ENCODE measurements around the gene ERFE. TPM values are rescaled to one million over a fixed set of nuclear protein-coding genes. Genes with fewer than 3 reads are reported as not detected.

The ERFE gene
- total and polyA plus RNA-seq, 2 donors (not counting 1 experiment from before 2014, with no cell fraction given) = 0.17 TPM; not detected in 1

GRCh38 chr2:238137885-238138284 lies 20.9 kb upstream of the ERFE start:
- DNase-seq (no peak), ATAC-seq (ENCODE audit: low read depth) (no peak)
- Histone ChIP-seq H3K27ac (ENCODE audit: low read length in 2 of 2) (no peak overlapping the region), H3K79me2 (ENCODE audit: control insufficient read depth, insufficient read depth, low read length) (no peaks in the 10 kb centered on the region), H3K9ac (ENCODE audit: low read length) (no peak overlapping the region), H2AFZ (ENCODE audit: insufficient read depth, low read depth, low read length, poor library complexity, severe bottlenecking) (no peak overlapping the region), H3K36me3 (replicated peaks in 1 of 2; ENCODE audit: control extremely low read depth in 1 of 2, control insufficient read depth in 1 of 2, extremely low read depth in 1 of 2, insufficient read depth in 2 of 2, low read length in 1 of 2) (no peaks in the 10 kb centered on the region), H3K4me3 (ENCODE audit: control extremely low read depth in 1 of 5, extremely low read depth in 1 of 5, insufficient read depth in 1 of 5, low read depth in 2 of 5, low read length in 4 of 5) (no peak overlapping the region), H3K4me2 (replicated peaks; ENCODE audit: low read depth, low read length, poor library complexity, severe bottlenecking) (no peak overlapping the region), H3K27me3 (replicated peaks in 1 of 4; ENCODE audit: control extremely low read depth in 1 of 4, control insufficient read depth in 3 of 4, insufficient read depth in 4 of 4, low read length in 3 of 4) (peaks cover 0 to 7% (median 1%) of the 10 kb centered on the region in 4 experiments), H4K20me1 (ENCODE audit: control insufficient read depth, insufficient read depth, low read length, poor library complexity, severe bottlenecking) (no peaks in the 10 kb centered on the region), H3K9me3 (ENCODE audit: control extremely low read depth in 1 of 3, control insufficient read depth in 2 of 3, insufficient read depth in 1 of 3, low read length in 2 of 3) (peaks cover 0 to 4% (median 0%) of the 10 kb centered on the region in 3 donors), H3K4me1 (ENCODE audit: control insufficient read depth in 2 of 2, insufficient read depth in 2 of 2, low read length in 2 of 2) (peaks cover 16 to 26% of the 10 kb centered on the region in 2 donors)
- no peak overlapping the region for H3K27ac Mint-ChIP-seq
- intact Hi-C loops (cut with micrococcal nuclease) = no loop called here
- 96% methylated on average over 13 of the region's 13 CpGs for WGBS (ENCODE audit: insufficient coverage)
- peaks cover 12% of the 10 kb centered on the region for H3K4me1 Mint-ChIP-seq
- CTCF ChIA-PET = no interaction called here
- no peak overlapping the region for H3K4me3 Mint-ChIP-seq
- H3K9me3 Mint-ChIP-seq (ENCODE audit: insufficient read depth) = no peaks in the 10 kb centered on the region
- TF ChIP-seq CTCF (IDR thresholded peaks at IDR 0.05) = no peak
- no peak for TF ChIP-seq EZH2 (IDR thresholded peaks at IDR 0.05; ENCODE audit: borderline replicate concordance, insufficient read depth, low read depth, low read length, poor library complexity, severe bottlenecking)
- no peaks in the 10 kb centered on the region for H3K27me3 Mint-ChIP-seq
- POLR2A ChIA-PET = no interaction called here

GRCh38 chr2:238138331-238139195 lies 20.2 kb upstream of the ERFE start, which contains the start of gene KLHL30:
KLHL30 (plus strand) TSS chr2:238138668; CDS start chr2:238140755, 2,087 bp downstream.
- TF ChIP-seq EZH2 (IDR thresholded peaks at IDR 0.05; ENCODE audit: borderline replicate concordance, insufficient read depth, low read depth, low read length, poor library complexity, severe bottlenecking) = no peak
- no peak for TF ChIP-seq CTCF (IDR thresholded peaks at IDR 0.05)
- ATAC-seq (ENCODE audit: low read depth) = no peak
- WGBS (ENCODE audit: insufficient coverage) = 49% methylated on average over 18 of the region's 22 CpGs
- peaks cover 12% of the 10 kb centered on the region for H3K4me1 Mint-ChIP-seq
- ChIA-PET POLR2A (no interaction called here), CTCF (interaction anchor here (0.9 to 1.1 kb wide), 4 partner anchors 30 to 625 kb away, joined by 3 to 6 read pairs (median 4); no protein-coding TSS in a partner anchor)
- DNase-seq = no peak
- no peaks in the 10 kb centered on the region for H4K20me1 ChIP-seq (ENCODE audit: control insufficient read depth, insufficient read depth, low read length, poor library complexity, severe bottlenecking)
- no peaks in the 10 kb centered on the region for H3K79me2 ChIP-seq (ENCODE audit: control insufficient read depth, insufficient read depth, low read length)
- H3K27me3 Mint-ChIP-seq = no peaks in the 10 kb centered on the region
- H3K27ac Mint-ChIP-seq = no peak within 1 kb of the TSS
- H3K27ac ChIP-seq (ENCODE audit: low read length in 2 of 2) = peak within 1 kb of the TSS in 1 of 2 donors; percentile 12
- peak within 1 kb of the TSS; percentile 38 for H2AFZ ChIP-seq (ENCODE audit: insufficient read depth, low read depth, low read length, poor library complexity, severe bottlenecking)
- H3K27me3 ChIP-seq (replicated peaks in 1 of 4; ENCODE audit: control extremely low read depth in 1 of 4, control insufficient read depth in 3 of 4, insufficient read depth in 4 of 4, low read length in 3 of 4) = peaks cover 0 to 7% (median 1%) of the 10 kb centered on the region in 4 experiments
- H3K4me3 ChIP-seq (ENCODE audit: control extremely low read depth in 1 of 5, extremely low read depth in 1 of 5, insufficient read depth in 1 of 5, low read depth in 2 of 5, low read length in 4 of 5) = peak within 1 kb of the TSS in 2 of 5 experiments; percentile 23 to 33
- peak within 1 kb of the TSS; percentile 50 for H3K4me3 Mint-ChIP-seq
- H3K36me3 ChIP-seq (replicated peaks in 1 of 2; ENCODE audit: control extremely low read depth in 1 of 2, control insufficient read depth in 1 of 2, extremely low read depth in 1 of 2, insufficient read depth in 2 of 2, low read length in 1 of 2) = no peaks in the 10 kb centered on the region
- H3K4me1 ChIP-seq (ENCODE audit: control insufficient read depth in 2 of 2, insufficient read depth in 2 of 2, low read length in 2 of 2) = peaks cover 16 to 26% of the 10 kb centered on the region in 2 donors
- peaks cover 0 to 4% (median 0%) of the 10 kb centered on the region in 3 donors for H3K9me3 ChIP-seq (ENCODE audit: control extremely low read depth in 1 of 3, control insufficient read depth in 2 of 3, insufficient read depth in 1 of 3, low read length in 2 of 3)
- peak within 1 kb of the TSS; percentile 72 for H3K4me2 ChIP-seq (replicated peaks; ENCODE audit: low read depth, low read length, poor library complexity, severe bottlenecking)
- peak within 1 kb of the TSS; percentile 45 for H3K9ac ChIP-seq (ENCODE audit: low read length)
- intact Hi-C loops (cut with micrococcal nuclease) = no loop called here
- H3K9me3 Mint-ChIP-seq (ENCODE audit: insufficient read depth) = no peaks in the 10 kb centered on the region

All from B cell (primary cell).